ENCODE data around the gene ITIH4.

Gene ITIH4

DNA sequence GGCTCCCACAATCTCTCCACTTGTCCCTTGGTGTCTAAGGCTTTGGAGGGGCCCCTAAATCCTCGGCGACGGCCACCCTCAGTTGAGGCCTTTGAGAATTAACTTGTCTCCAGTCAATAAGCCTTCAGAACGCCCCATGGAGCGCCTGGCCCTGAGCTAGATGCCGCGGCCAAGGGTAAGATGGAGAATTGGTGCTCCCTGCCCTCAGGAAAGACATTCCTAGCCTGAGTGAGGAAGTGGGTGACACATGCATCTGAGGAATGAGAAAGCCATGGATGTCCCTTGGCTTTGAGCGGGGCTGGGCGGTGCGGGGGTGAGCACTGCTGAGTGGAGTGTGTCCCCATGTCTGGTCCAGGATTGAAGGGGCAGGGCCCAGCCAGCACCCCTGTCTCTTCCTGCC, 13.3 kb downstream of the ITIH4 start:
- H3K4me3 ChIP-seq (ENCODE audit: low read length) = no peak overlapping the region
- TF ChIP-seq, protein P1, sequence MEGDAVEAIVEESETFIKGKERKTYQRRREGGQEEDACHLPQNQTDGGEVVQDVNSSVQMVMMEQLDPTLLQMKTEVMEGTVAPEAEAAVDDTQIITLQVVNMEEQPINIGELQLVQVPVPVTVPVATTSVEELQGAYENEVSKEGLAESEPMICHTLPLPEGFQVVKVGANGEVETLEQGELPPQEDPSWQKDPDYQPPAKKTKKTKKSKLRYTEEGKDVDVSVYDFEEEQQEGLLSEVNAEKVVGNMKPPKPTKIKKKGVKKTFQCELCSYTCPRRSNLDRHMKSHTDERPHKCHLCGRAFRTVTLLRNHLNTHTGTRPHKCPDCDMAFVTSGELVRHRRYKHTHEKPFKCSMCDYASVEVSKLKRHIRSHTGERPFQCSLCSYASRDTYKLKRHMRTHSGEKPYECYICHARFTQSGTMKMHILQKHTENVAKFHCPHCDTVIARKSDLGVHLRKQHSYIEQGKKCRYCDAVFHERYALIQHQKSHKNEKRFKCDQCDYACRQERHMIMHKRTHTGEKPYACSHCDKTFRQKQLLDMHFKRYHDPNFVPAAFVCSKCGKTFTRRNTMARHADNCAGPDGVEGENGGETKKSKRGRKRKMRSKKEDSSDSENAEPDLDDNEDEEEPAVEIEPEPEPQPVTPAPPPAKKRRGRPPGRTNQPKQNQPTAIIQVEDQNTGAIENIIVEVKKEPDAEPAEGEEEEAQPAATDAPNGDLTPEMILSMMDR (IDR thresholded peaks at IDR 0.05; ENCODE audit: insufficient read depth, low read depth, low read length, missing control alignments) = no peak
- no peak for DNase-seq (ENCODE audit: low read depth)

DNA sequence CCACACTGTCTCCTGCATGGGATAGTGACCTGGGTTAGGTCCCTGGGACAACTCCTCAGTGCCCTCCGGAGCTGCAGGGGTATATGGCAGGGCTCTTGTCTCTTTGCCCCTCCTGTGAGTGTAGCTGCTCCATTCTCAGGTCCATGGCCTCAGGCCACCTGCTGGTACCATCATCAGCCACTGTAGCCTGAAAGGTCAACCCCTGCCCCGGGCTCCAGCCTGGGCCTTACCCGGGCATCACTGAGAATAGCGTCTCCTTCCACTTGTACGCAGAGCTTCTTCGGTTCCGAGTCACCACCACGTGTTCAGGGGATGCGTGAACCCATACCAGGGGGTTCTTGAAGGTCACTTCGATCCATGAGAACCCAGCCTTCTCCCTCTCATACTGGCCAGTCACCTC, 13.8 kb downstream of the ITIH4 start:
- no peak overlapping the region for H3K4me3 ChIP-seq (ENCODE audit: low read length)
- DNase-seq (ENCODE audit: low read depth) = no peak
- TF ChIP-seq, protein P1 (IDR thresholded peaks at IDR 0.05; ENCODE audit: insufficient read depth, low read depth, low read length, missing control alignments) = no peak

GRCh38 chr3:52816199-52816598, 14.3 kb downstream of the ITIH4 start:
- no peak overlapping the region for H3K4me3 ChIP-seq (ENCODE audit: low read length)
- TF ChIP-seq, protein P1 (IDR thresholded peaks at IDR 0.05; ENCODE audit: insufficient read depth, low read depth, low read length, missing control alignments) = no peak
- DNase-seq (ENCODE audit: low read depth) = no peak

DNA sequence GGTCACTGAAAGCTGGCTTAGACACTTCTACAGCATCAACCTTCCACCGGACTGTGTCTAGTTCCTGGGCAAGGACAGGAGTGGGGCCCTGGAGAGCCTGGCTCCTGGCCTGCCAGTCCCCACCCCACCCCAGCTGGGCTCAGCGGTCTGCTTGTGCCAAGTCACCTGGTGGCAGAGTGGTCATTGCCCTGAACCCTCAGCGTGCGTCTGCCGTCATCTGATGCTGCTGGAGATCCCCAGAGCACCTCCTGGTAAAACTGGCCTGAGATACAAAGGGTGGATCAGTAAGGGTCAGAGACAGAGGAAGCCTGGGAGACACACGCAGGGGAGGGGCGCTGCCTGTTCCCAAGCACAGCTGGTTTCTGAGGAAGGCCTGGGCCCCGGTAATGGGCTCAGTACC, 16.7 kb downstream of the ITIH4 start:
- no peak overlapping the region for H3K4me3 ChIP-seq (ENCODE audit: low read length)
- TF ChIP-seq, protein P1 (IDR thresholded peaks at IDR 0.05; ENCODE audit: insufficient read depth, low read depth, low read length, missing control alignments) = no peak
- DNase-seq (ENCODE audit: low read depth) = no peak

DNA sequence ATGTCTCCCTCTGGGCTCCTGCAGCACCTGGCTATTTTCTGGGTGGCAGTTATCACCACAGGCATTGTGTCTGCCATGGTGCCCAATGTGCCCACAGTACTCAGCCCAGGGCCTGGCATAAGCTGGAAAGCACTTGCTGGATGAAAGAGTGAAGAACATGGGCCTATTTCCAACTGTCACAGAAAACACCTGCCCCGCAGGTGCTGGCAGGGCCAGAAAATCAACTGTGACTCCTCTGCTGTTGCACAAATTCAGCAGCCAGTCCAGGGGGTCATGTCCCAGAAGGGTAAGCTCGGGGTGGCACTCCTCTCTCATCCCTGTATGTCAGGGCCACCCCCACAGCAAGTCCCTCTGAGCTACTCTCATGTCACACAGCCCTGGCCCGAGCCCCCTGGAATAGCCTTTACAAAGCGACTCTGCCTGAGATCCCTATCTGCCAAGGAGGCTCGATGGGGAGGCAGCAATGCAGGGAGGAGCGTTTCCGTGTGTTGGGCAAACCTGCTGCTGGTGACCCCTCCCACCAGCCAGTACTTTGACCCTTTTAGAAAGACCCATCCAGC, 18.9 kb downstream of the ITIH4 start:
- no peak for DNase-seq (ENCODE audit: low read depth)
- TF ChIP-seq, protein P1 (IDR thresholded peaks at IDR 0.05; ENCODE audit: insufficient read depth, low read depth, low read length, missing control alignments) = no peak
- no peak overlapping the region for H3K4me3 ChIP-seq (ENCODE audit: low read length)

- DNase-seq (ENCODE audit: low read depth) = no peak
- H3K4me3 ChIP-seq (ENCODE audit: low read length) = no peak overlapping the region
- TF ChIP-seq, protein P1 (IDR thresholded peaks at IDR 0.05; ENCODE audit: insufficient read depth, low read depth, low read length, missing control alignments) = no peak
Observed at GRCh38 chr3:52810923-52811322, 19.5 kb downstream of the ITIH4 start.

- H3K4me3 ChIP-seq (ENCODE audit: low read length) = no peak overlapping the region
- DNase-seq (ENCODE audit: low read depth) = no peak
- TF ChIP-seq, protein P1 (IDR thresholded peaks at IDR 0.05; ENCODE audit: insufficient read depth, low read depth, low read length, missing control alignments) = no peak
Observed at GRCh38 chr3:52809662-52810377, 20.7 kb downstream of the ITIH4 start.

Measured in epithelial cell of esophagus (primary cell).